NCI-H2081 (cell line): ENCODE measurements around the gene CD81.
A peak's percentile ranks its signal among the peaks of the same experiment; 100 is the strongest.

Experiments
- DNase-seq, 2 experiments: peaks; one replicate each; lab custom pipeline; 2025; lab: John Stamatoyannopoulos, UW

Gene CD81

GRCh38 chr11:2377511-2378443 lies 667 bp downstream of the CD81 start:
- DNase-seq: peak; percentile 4 to 15

DNA sequence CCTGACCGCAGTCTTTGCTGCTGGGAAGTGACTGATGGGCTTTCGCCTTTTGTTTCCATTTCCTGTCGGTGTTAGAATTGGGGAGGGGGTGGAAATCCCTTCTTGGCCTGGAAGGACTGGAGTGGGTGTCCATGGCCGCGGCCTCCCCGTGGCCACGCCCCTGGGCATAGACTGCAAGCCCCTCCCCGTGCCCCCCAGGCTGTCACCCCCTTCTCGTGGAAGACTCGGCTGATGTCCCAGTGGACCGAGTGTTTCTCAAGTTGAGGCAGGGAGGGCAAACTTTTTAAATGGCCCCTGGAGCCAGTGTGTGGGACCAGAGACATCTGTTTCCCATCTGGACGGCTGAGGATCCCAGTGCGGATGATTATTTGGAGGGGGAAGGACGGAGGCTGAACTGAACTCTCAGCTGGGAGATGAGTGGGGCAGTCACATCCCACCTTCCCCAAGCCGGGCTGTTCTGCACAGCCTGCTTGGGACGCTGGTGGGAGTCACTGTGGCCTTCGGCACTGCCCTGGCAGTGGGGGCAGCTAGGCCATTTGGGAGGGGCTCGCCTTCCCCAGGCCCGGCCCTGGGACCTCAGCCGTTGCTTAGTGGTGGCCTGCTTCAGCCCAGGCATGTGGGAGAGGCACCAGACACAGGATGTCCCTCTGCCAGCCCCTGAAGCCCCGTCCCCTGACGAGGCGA lies 1.6 kb downstream of the CD81 start:
- peak in 1 of 2 experiments; percentile 5 for DNase-seq

DNA sequence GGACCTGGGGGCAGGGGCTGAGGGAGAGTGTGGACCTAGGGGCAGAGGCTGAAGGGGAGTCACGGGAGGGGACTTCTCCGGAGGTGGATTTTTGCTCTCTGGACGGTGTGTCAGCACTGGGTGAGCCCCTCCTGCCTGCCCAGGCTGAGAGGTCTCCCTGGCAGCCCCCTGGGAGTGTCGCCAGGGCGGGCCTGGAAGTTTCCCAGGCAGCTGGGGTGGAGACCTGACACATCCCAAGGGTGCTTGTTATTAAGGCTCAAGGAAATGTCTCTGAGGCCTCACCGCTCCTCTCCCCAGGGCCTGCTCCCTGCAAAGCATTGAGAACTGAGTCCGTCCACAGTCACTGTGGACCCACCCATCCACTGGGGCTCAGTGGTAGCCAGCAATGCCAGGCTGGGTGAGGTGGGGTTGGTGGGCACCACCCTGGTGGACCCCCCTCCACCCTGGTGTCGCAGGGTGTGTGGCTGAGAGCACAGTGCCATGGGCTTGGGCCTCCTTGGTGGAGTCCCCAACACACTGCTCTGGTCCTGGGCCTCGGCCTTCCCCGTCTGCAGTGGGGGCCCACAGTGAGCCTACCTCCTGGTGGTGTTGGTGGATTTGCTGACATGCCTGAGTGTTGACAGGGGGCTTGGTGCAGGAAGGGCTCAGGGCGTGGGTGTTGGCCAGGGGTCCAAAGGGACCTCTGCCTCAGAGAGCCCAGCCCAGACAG lies 2.5 kb downstream of the CD81 start:
- no peak for DNase-seq

DNA sequence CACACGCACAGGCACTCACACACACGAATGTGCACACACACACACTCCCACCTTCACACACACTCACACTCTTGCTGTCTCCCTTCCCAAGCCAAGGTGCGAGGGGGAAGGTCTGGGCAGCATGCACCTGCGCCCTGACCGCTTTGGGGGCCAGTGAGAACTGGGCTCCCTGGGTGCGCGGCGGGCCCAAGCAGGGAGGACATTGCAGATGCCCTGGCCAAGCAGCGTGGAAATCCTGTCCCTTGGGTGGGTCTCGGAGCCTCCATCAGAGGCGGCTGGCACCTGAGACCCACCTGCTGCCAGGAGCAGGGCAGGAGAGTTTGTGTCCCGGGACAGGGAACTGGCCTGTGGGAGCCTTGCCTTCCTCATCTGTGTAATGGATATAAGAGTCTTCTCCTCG lies 3.3 kb downstream of the CD81 start:
- DNase-seq: no peak

- no peak for DNase-seq
These were observed 3.8 kb downstream of the CD81 start for GRCh38 chr11:2380807-2381350.

DNA sequence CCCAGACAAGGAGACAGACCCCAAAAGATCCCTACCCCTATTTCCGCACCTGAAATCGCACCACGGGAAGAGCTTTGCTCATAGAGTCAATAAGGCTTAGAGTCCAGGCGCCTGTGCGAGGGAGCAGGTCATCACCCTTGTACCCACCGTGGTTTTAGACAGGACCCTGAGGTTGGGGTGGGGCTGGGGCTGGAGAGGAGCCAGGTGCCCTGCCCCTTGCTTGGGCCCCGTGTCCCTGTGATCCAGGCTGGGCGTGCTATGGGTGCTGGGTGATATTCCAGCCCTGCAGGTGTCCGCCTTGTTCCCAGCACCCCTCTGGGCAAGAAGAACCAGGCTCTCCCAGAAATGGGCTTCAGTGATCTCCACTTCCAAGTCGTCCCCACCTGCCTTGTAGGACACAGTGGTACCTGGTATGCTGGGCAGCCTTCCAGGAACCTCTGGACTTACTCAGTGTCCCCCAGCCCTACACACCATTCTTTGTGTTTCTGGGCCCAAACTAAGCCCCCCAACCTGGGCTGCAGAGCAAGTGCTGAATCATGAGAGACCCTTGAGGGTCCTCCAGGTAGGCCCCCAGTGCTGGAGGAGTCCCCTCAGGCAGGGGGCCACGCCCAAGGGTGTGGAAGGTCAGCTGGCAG lies 4.5 kb downstream of the CD81 start:
- no peak for DNase-seq

DNA sequence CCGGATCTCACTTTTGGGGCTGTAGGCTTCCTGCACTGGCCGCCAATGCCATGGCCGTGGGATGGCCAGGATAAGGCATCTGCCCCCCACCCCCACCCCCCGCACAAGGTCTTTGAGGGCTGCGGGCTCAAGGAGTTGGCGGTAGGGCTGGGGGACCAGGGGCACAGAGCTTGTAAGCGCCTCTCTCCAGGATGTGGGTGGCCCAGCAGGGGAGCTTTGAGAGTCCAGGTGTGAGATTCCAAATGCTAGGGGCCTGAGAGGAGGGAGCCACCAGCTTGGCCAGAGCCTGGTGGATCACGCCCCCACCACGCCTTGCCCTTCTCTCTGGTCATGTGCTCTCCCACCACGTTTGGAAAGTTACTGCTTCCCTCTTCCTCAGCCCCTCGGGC lies 5.0 kb downstream of the CD81 start:
- DNase-seq: no peak

DNA sequence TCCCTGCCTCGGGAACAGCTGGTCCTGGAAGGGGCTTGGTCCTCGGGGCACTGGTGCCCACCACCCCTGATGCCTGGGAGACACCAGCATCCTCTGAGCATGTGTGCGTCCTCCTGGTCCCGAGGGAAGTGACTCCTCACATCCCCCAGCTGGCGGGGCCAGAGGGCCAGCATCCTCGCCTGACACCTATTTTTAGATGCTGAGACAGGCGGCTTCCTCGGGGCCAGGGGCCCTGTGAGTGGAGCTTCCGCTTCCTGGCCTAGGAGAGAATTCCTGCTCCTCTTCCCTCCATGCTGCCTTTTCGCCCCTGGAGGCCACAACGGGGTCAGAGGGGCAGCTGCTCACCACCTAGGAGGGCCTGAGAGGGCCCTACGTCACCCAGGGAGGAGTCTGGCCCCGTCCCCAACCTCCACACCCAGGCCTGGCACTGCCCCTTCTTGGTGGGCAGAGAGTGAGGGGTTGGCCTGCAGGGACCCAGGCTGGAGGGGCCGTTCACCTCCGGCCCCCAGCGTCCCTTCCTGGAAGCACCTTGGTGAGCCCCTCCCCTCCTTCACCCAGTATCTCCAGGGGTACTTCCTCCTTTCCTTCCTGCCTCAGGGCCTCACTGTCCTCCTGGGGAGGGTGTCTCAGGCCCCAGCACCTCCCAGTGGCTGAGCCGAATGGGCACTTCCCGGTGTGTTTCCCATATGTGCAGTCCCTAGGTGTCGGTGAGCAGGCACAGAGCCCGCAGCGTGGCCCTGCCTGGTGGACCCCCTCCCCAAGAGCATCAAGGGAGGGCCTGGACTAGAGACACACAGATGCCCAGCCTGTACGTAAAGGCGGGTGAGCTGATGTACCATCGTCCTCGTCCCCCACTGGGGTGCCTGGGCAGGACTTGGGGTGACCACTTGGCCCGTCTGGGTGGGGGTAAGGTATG lies 6.1 kb downstream of the CD81 start:
- DNase-seq: no peak

GRCh38 chr11:2383852-2384804 lies 7.0 kb downstream of the CD81 start:
- DNase-seq: no peak

- no peak for DNase-seq
These were observed 8.3 kb downstream of the CD81 start for GRCh38 chr11:2385156-2386151.

DNA sequence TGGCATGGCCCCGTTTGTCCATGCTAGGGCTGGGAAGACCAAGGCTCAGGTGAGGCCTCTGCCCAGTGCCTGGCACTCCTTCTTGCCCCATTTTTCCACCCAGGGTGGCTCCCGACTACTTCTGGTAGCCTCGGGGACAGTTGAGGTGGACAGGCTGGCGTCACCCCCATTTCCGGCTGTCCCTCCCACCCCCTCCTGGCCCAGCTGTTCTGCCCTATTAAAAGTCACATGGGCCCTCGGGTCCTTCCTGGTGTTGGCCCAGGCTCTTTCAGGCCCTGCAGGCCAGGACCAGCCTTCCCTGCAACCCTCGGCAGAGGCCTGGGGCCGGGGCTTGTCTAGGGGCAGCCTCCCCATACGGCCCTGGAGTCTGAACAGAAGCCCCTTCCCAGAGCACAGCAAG lies 9.5 kb downstream of the CD81 start:
- no peak for DNase-seq

GRCh38 chr11:2387266-2387987 lies 10.3 kb downstream of the CD81 start:
- DNase-seq: no peak

- DNase-seq: no peak
These were observed 11.6 kb downstream of the CD81 start for GRCh38 chr11:2388431-2389376.

DNA sequence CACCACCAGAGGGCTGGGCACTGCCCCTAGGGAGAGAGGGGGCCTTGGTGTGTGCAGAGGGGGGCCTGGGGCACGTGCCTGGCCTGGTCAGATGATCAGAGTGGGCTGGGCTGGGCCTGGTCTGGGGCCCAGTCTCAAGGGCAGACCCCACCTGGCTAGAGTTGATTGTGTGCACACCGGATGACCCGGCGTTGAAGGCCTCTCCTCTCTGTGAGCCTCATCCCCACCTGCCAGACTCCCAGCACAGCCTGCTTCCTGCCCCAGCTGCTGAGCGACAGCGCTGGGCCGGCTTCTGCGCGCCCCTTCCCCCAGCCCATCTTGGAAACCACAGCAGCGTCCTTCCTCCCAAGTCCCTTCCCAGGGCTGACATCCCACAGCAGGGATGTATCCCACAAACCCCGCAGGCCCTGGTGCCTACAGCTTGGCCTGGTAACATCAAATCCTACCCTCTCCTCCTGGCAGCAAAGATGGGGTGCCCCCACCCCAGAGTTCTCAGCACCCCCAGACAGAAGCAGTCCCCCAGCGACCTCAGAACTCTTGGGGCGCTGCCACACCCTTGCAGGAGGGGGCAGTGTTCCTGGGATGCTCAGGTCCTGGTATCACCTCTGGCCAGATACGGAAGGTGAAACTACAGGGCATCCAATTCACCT lies 12.4 kb downstream of the CD81 start:
- DNase-seq: no peak

DNA sequence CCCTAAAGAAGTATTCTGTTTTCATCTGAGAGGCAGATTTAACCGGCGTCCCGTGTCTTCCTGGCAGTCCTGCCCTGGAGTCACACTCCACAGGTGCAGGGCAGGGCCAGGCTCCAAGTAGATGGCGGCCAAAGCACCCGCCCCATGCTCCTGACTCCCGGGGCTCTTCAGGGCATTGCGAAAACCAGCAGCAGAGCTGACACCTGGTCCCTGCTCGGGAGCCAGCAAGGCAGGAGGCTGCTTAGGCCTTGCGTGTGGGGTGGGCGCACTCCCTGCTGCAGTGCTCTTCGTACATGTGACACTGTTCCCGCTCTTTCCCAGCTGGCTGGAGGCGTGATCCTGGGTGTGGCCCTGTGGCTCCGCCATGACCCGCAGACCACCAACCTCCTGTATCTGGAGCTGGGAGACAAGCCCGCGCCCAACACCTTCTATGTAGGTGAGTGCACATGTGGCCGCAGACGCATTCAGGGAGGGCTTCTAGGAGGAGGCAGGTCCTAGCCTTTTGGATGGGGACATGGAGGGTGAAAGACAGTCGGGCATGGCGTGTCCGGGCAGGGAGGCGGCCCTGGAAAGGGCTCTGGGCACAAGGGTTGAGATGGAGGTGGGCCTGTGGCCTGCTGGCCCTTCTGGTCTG lies 13.1 kb downstream of the CD81 start:
- DNase-seq: no peak
